Loucy (cell line): Measurements from ENCODE around the gene GPR22.

ENCODE experiments used
- EZH2phosphoT487 ChIP-seq: fragments of 200-600 bp; IDR thresholded peaks from 2 replicates; pipeline ENCODE4 v1.6.1; 2018; ENCODE audit warnings: antibody characterized with exemption, mild to moderate bottlenecking, moderate library complexity, borderline replicate concordance
- TF ChIP-seq, protein P1 (sequence below): fragments of 200-600 bp; sonication (generic); conservative IDR thresholded peaks from 2 replicates; pipeline ENCODE4 v1.5.1; 2014; ENCODE audit warnings: mild to moderate bottlenecking, antibody characterized with exemption, low read length

GRCh38 chr7:107472116-107472515, 2.3 kb downstream of the GPR22 start:
- TF ChIP-seq, protein P1, sequence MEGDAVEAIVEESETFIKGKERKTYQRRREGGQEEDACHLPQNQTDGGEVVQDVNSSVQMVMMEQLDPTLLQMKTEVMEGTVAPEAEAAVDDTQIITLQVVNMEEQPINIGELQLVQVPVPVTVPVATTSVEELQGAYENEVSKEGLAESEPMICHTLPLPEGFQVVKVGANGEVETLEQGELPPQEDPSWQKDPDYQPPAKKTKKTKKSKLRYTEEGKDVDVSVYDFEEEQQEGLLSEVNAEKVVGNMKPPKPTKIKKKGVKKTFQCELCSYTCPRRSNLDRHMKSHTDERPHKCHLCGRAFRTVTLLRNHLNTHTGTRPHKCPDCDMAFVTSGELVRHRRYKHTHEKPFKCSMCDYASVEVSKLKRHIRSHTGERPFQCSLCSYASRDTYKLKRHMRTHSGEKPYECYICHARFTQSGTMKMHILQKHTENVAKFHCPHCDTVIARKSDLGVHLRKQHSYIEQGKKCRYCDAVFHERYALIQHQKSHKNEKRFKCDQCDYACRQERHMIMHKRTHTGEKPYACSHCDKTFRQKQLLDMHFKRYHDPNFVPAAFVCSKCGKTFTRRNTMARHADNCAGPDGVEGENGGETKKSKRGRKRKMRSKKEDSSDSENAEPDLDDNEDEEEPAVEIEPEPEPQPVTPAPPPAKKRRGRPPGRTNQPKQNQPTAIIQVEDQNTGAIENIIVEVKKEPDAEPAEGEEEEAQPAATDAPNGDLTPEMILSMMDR = no peak
- no peak for TF ChIP-seq EZH2phosphoT487
